Measurements from ENCODE around the gene TVP23B.
"Not testable (repeated sequence)": the region's sequence is repeated elsewhere in the genome, so short reads cannot be mapped to it uniquely, and the experiment has no call there.

TVP23B gene

DNA sequence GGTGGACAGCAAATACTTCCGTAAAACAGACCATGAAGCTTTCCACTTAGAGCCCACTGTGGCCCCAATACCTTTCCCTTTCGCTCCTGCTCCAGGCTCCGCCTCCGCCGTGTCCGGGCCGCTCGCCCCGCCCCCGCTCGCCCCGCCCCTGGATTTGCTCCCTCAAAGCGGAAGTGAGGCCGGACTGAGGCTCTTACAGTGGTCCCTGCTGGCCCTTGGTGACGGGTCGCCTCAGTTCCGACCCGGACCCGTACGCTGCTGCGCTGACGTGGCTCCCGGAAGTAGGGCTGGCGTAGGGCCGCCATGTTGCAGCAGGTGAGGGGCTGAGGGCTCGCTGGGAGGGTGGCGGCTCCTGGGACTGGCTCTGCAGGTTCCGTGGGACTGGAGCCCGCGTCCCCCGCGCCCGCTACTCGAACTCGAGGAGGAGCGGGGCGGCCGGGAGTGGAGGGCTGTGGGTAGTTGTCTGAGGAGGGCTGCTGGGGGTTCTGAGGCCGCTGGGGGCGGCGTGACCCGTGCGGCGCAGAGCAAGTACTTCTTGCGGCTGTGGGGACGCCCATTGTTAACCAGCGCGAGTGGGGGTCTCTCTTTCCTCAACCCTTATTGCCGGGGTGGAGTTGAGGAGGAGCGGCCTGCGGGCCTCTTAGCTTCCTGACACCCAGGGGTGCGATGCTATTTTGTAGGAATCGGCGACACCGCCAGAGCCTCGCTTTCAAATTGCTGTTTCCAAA is at the start of gene TVP23B:
Gene TVP23B (plus strand): TSS at position 193 of the 728 bp plus-strand sequence. CDS start 111 bp downstream, at position 304.
- DNase-seq (ENCODE audit: low read depth), result peak; percentile 88

- not testable (repeated sequence) for DNase-seq (ENCODE audit: low read depth)
These were observed 48.5 kb upstream of the TVP23B start for GRCh38 chr17:18732438-18732837.

DNA sequence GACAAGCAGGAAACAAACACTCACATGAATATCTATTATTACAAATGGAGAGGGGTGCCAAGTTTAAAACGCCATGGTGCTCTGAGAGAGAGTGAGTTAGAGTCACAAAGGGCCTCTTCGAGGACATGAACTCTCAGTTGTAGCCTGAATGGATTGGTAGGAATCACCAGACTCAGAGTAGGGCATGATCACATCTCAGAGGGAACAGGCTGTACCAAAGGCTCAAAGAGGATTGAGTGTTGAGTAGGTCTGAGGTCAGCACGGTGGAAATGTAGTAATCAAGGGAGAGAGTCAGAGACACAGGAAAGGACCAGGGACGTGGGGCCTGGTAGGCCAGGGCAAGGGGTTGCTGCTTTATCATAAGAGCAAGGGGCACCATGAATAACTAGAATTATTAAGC is 47.6 kb upstream of the TVP23B start:
- DNase-seq (ENCODE audit: low read depth), result not testable (repeated sequence)

GRCh38 chr17:18739616-18740391 is 41.2 kb upstream of the TVP23B start:
- not testable (repeated sequence) for DNase-seq (ENCODE audit: low read depth)

DNA sequence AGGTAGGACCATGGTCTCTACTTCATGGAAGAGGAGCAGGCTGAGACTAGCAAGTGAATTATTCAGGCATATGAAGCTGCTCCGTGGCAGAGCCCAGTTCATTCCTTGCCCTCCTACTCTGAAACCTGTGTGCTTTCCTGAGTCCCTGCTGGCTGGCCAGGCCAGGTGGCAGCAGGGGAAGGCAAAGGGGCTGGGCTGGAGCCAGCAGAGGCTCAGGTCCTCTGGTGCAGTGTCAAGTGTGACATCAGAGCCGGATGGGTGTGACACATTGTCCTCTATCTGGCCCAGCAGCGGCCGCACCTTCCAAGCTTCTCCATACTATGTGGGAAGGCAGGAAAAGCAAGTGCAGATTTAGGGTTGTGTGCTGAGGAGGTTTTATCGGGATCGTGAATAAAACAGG is 39.8 kb upstream of the TVP23B start:
- not testable (repeated sequence) for DNase-seq (ENCODE audit: low read depth)

DNA sequence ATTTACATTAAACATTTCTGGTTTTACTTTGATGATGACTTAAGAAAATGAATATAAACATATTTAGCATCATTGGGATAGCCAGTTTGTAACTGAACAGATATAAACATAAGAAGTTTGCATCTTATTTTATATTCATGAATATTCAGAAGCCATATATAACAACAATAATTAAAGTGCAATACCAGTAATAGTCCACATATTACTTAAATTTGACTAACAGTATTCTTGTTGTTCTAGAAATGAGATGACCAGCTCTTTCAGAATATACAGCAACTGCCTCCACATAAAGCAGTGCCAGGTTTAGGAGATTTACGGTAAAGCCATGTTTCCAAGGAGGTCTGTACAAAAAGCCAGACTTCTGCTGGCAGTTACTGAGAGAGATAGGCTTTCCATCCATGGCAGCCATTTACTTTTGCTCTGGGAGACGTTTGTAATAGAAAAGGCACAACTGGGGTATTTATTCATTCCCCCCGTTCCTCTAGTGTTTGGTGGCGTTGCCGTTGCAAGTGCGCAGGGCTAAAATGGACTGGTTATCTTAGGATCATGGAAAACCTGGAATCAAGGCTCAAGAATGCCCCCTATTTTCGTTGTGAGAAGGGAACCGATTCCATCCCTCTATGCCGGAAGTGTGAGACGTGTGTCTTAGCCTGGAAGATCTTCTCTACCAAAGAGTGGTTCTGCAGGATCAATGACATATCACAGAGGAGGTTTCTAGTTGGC is 37.1 kb upstream of the TVP23B start, which contains the start of gene FBXW10:
Gene FBXW10 (plus strand): TSS at position 356 of the 723 bp plus-strand sequence. CDS start 191 bp downstream, at position 547.
- not testable (repeated sequence) for DNase-seq (ENCODE audit: low read depth)

- not testable (repeated sequence) for DNase-seq (ENCODE audit: low read depth)
These were observed 36.3 kb upstream of the TVP23B start for GRCh38 chr17:18744726-18745125.

DNA sequence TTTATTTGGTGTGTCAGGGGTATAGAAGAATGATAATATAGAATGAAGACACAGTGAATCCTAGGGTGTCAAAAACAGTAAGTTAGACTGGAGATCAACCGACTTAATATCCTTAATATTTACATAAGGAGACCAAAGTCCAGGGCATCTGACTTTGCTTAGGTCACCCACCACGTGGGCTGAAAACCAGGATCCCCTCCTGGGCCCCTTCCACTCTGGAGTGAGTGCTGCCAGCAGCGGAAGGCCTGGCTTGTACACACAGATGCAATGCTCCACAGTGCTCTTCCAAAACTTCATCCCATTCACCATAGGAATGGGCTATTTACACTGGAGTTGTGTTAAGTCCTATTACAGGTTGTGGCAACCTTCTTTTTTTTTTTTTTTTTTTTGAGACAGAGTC is 34.4 kb upstream of the TVP23B start:
- not testable (repeated sequence) for DNase-seq (ENCODE audit: low read depth)

GRCh38 chr17:18747501-18747900 is 33.5 kb upstream of the TVP23B start:
- not testable (repeated sequence) for DNase-seq (ENCODE audit: low read depth)

GRCh38 chr17:18750242-18750641 is 30.7 kb upstream of the TVP23B start:
- not testable (repeated sequence) for DNase-seq (ENCODE audit: low read depth)

DNA sequence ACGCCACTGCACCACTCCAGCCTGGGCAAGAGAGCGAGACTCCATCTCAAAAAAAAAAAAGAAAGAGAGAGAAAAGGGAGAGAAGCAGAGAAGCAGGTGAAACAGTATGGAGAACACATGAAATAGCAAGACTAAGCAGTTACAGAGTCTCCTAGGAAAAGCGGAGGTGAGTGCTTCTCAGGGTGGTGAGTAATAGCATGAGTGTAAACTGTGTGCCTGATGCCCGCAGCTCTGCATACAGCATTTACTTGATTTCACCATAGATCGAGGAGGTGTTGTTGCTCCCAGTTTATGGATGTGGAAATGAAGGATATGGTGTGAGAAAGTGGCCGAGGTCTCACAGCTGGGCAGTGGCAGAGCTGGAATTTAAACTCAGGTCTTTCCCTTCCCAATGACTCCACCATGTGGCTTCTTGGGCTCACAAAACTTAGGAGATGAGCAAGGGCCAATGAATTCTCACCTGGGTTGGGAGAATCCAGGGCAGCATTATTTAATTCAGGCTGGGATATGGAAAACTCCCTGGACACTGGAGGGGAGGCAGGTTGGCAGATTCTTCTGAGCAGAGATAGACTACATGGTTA is 27.1 kb upstream of the TVP23B start:
- DNase-seq (ENCODE audit: low read depth), result not testable (repeated sequence)

DNA sequence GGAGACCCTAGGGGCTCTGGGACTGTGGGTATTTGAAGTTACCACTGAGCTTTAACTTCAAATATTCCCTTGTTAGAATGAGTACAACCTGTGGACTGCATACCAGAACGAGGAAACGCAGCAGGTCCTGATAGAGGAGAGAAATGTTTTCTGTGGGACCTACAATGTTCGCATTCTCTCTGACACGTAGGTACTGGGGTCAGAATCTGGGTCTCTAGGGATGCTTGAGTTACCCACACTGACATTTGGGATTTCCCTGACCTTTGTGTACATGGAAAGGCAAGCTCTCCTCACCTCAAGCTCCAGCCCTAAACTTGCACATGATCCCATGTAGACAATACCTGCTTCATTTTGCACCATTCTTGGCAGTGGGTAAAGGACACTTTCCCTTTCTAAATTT is 25.0 kb upstream of the TVP23B start:
- DNase-seq (ENCODE audit: low read depth), result not testable (repeated sequence)

GRCh38 chr17:18757368-18758044 is 23.5 kb upstream of the TVP23B start:
- not testable (repeated sequence) for DNase-seq (ENCODE audit: low read depth)

DNA sequence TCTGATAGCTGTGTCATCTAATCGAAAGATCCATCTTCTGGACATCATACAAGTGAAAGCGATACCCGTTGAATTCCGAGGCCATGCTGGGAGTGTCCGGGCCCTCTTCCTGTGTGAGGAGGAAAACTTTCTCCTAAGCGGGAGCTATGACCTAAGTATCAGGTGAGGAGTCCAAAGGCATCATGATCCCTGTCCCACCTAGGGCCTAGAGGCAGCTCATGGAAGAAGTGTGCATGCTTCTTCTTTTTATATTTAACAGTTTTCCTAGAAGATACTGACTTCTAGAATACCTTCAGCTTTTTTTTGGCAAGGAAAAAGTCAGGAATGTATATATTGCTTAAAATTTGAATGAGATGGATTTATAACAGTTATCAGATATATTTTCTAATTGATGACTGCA is 22.6 kb upstream of the TVP23B start:
- not testable (repeated sequence) for DNase-seq (ENCODE audit: low read depth)

DNA sequence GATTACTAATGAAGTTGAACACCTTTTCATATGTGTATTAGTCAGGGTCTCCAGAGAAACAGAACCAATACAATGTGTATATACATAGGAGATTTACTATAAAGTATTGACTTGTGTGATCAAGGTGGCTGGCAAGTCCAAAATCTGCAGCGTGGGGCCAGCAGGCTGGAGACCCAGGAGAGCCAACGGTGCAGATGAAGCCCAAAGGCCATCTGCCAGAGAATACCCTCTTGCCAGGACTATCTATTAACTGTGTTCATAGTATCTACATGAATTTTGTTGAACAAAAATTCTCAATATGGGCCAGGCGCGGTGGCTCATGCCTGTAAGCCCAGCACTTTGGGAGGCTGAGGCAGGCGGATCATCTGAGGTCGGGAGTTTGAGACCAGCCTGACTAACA is 20.8 kb upstream of the TVP23B start:
- not testable (repeated sequence) for DNase-seq (ENCODE audit: low read depth)

DNA sequence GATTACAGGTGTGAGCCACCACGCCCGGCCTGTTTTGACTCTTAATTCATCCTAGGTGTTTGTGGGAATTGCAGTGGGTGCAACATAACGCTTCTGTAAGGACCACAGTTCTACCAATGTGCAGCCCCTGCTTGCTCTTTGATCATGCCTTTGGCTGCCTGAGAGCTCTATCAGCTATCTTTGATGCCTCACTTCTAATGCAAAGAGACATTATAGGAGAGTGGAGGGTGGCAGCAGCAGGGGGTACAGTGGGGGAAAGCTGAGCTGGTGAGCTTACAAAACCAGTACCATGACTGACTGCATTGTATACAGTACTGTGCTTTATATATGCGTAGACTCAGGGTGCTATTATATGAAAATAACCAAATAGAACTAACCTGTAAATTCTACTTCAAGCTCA is 10.4 kb upstream of the TVP23B start:
- DNase-seq (ENCODE audit: low read depth), result not testable (repeated sequence)

DNA sequence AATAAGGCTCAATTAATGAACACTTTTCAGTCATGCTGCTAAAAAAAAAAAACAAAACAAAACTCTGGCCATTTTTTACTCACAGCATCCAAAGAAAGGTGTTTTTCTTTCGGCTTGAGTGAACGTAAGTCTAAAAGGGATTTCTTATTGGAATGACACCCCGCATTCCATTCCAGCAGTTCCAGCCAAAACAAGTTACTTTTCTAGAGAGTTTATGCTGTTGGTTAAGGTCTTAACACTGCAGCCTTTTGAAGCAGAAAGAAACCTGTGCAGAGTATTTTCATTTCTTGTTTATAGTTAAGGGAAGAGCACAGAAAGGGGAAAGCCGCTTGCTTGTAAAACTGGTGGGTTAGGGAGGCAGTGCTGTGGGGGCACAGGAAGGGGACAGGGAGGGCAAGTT is 9.9 kb upstream of the TVP23B start:
- not testable (repeated sequence) for DNase-seq (ENCODE audit: low read depth)

GRCh38 chr17:18772471-18772870 is 8.5 kb upstream of the TVP23B start:
- no peak for DNase-seq (ENCODE audit: low read depth)

GRCh38 chr17:18781805-18782204 is 822 bp downstream of the TVP23B start:
- DNase-seq (ENCODE audit: low read depth), result not testable (repeated sequence)

GRCh38 chr17:18785933-18786332 is 5.0 kb downstream of the TVP23B start:
- DNase-seq (ENCODE audit: low read depth), result not testable (repeated sequence)

- DNase-seq (ENCODE audit: low read depth), result not testable (repeated sequence)
These were observed 5.9 kb downstream of the TVP23B start for GRCh38 chr17:18786890-18787289.
